HG02884 (cell line): ENCODE data around the gene ESPL1.

ENCODE experiments used
- ATAC-seq: cut with Tn5 transposase; IDR thresholded peaks from one replicate; pipeline ENCODE4 v1.9.1; 2021; ENCODE audit warnings: mild to moderate bottlenecking, moderate library complexity; ENCODE audit not compliant: unreplicated experiment

Gene ESPL1

GRCh38 chr12:53255996-53256395 lies 12.1 kb upstream of the ESPL1 start:
- no peak for ATAC-seq

- no peak for ATAC-seq
These were observed 9.3 kb upstream of the ESPL1 start for GRCh38 chr12:53258541-53259539.

GRCh38 chr12:53259891-53260290 lies 8.2 kb upstream of the ESPL1 start:
- no peak for ATAC-seq

- ATAC-seq: no peak
These were observed 2.3 kb upstream of the ESPL1 start for GRCh38 chr12:53265783-53266182.

GRCh38 chr12:53267306-53267998 lies 647 bp upstream of the ESPL1 start:
- no peak for ATAC-seq

- ATAC-seq: peak; percentile 5
These were observed 797 bp downstream of the ESPL1 start for GRCh38 chr12:53268630-53269562.

GRCh38 chr12:53274445-53274844 lies 6.3 kb downstream of the ESPL1 start:
- no peak for ATAC-seq

GRCh38 chr12:53276511-53276910 lies 8.4 kb downstream of the ESPL1 start:
- no peak for ATAC-seq

GRCh38 chr12:53277981-53278380 lies 9.9 kb downstream of the ESPL1 start:
- no peak for ATAC-seq

GRCh38 chr12:53279283-53279869 lies 11.3 kb downstream of the ESPL1 start:
- no peak for ATAC-seq

GRCh38 chr12:53279888-53280498 lies 11.9 kb downstream of the ESPL1 start:
- ATAC-seq: no peak

GRCh38 chr12:53286448-53286847 lies 18.3 kb downstream of the ESPL1 start:
- ATAC-seq: no peak

- no peak for ATAC-seq
These were observed 19.7 kb downstream of the ESPL1 start for GRCh38 chr12:53287741-53288216.

GRCh38 chr12:53288322-53288721 lies 20.2 kb downstream of the ESPL1 start:
- ATAC-seq: no peak

GRCh38 chr12:53289891-53290290 lies 21.8 kb downstream of the ESPL1 start:
- no peak for ATAC-seq

- no peak for ATAC-seq
These were observed 22.6 kb downstream of the ESPL1 start for GRCh38 chr12:53290661-53291060.

- no peak for ATAC-seq
These were observed 24.3 kb downstream of the ESPL1 start for GRCh38 chr12:53292426-53292825.

- ATAC-seq: peak; percentile 84
These were observed 27.2 kb downstream of the ESPL1 start, which contains the start of gene PFDN5 for GRCh38 chr12:53295070-53295890. TSS of gene PFDN5 (plus strand) at chr12:53295542. CDS start at chr12:53295568, 26 bp downstream.

GRCh38 chr12:53295891-53296219 lies 27.8 kb downstream of the ESPL1 start:
- ATAC-seq: no peak
